ENCODE results near the gene DPYSL5. TPM values are rescaled to one million over a fixed set of nuclear protein-coding genes. Genes with fewer than 3 reads are reported as not detected.

Gene DPYSL5
- total RNA-seq, 1 experiment from 2014 or later: 4.4 TPM

- H3K36me3 ChIP-seq (replicated peaks; ENCODE audit: control insufficient read depth, insufficient read depth, low read length): no peaks in the 10 kb centered on the region
- no peak for DNase-seq
Observed at GRCh38 chr2:26852405-26853306, 4.7 kb downstream of the DPYSL5 start.

GRCh38 chr2:26853751-26854150 is 5.8 kb downstream of the DPYSL5 start:
- Histone ChIP-seq H3K36me3 (replicated peaks; ENCODE audit: control insufficient read depth, insufficient read depth, low read length) (no peaks in the 10 kb centered on the region), H3K4me3 (ENCODE audit: insufficient read depth, low read depth, low read length) (no peak overlapping the region), H3K27me3 (ENCODE audit: control insufficient read depth, insufficient read depth, low read length) (peaks cover 46% of the 10 kb centered on the region)
- DNase-seq: no peak

More at GRCh38 chr2:26852405-26853306, 4.7 kb downstream of the DPYSL5 start:
- Histone ChIP-seq H3K27me3 (ENCODE audit: control insufficient read depth, insufficient read depth, low read length) (peaks cover 54% of the 10 kb centered on the region), H3K4me3 (ENCODE audit: insufficient read depth, low read depth, low read length) (no peak overlapping the region)

- no peak overlapping the region for H3K4me3 ChIP-seq (ENCODE audit: insufficient read depth, low read depth, low read length)
- H3K36me3 ChIP-seq (replicated peaks; ENCODE audit: control insufficient read depth, insufficient read depth, low read length): no peaks in the 10 kb centered on the region
- DNase-seq: no peak
- peaks cover 40% of the 10 kb centered on the region for H3K27me3 ChIP-seq (ENCODE audit: control insufficient read depth, insufficient read depth, low read length)
Observed at GRCh38 chr2:26854283-26854827, 6.4 kb downstream of the DPYSL5 start.

- no peak overlapping the region for H3K4me3 ChIP-seq (ENCODE audit: insufficient read depth, low read depth, low read length)
- H3K36me3 ChIP-seq (replicated peaks; ENCODE audit: control insufficient read depth, insufficient read depth, low read length): no peaks in the 10 kb centered on the region
- no peak for DNase-seq
- H3K27me3 ChIP-seq (ENCODE audit: control insufficient read depth, insufficient read depth, low read length): peaks cover 29% of the 10 kb centered on the region
Observed at GRCh38 chr2:26855466-26855865, 7.5 kb downstream of the DPYSL5 start.

- Histone ChIP-seq H3K36me3 (replicated peaks; ENCODE audit: control insufficient read depth, insufficient read depth, low read length) (no peaks in the 10 kb centered on the region), H3K4me3 (ENCODE audit: insufficient read depth, low read depth, low read length) (no peak overlapping the region), H3K27me3 (ENCODE audit: control insufficient read depth, insufficient read depth, low read length) (no peaks in the 10 kb centered on the region; the same call in 1 of the 2 replicates)
- DNase-seq: no peak
Observed at GRCh38 chr2:26859622-26860021, 11.7 kb downstream of the DPYSL5 start.

GRCh38 chr2:26860211-26860850 is 12.4 kb downstream of the DPYSL5 start:
- Histone ChIP-seq H3K27me3 (ENCODE audit: control insufficient read depth, insufficient read depth, low read length) (no peaks in the 10 kb centered on the region; the same call in 1 of the 2 replicates), H3K4me3 (ENCODE audit: insufficient read depth, low read depth, low read length) (no peak overlapping the region), H3K36me3 (replicated peaks; ENCODE audit: control insufficient read depth, insufficient read depth, low read length) (no peaks in the 10 kb centered on the region)
- DNase-seq: no peak

- Histone ChIP-seq H3K36me3 (replicated peaks; ENCODE audit: control insufficient read depth, insufficient read depth, low read length) (no peaks in the 10 kb centered on the region), H3K4me3 (ENCODE audit: insufficient read depth, low read depth, low read length) (no peak overlapping the region), H3K27me3 (ENCODE audit: control insufficient read depth, insufficient read depth, low read length) (no peaks in the 10 kb centered on the region)
- no peak for DNase-seq
Observed at GRCh38 chr2:26861610-26862224, 13.8 kb downstream of the DPYSL5 start.

GRCh38 chr2:26864226-26864625 is 16.3 kb downstream of the DPYSL5 start:
- no peaks in the 10 kb centered on the region for H3K27me3 ChIP-seq (ENCODE audit: control insufficient read depth, insufficient read depth, low read length)
- no peak for DNase-seq

GRCh38 chr2:26864646-26865045 is 16.7 kb downstream of the DPYSL5 start:
- H3K36me3 ChIP-seq (replicated peaks; ENCODE audit: control insufficient read depth, insufficient read depth, low read length): no peaks in the 10 kb centered on the region
- H3K4me3 ChIP-seq (ENCODE audit: insufficient read depth, low read depth, low read length): no peak overlapping the region
- no peaks in the 10 kb centered on the region for H3K27me3 ChIP-seq (ENCODE audit: control insufficient read depth, insufficient read depth, low read length)
- no peak for DNase-seq

More at GRCh38 chr2:26864226-26864625, 16.3 kb downstream of the DPYSL5 start:
- H3K4me3 ChIP-seq (ENCODE audit: insufficient read depth, low read depth, low read length): no peak overlapping the region
- no peaks in the 10 kb centered on the region for H3K36me3 ChIP-seq (replicated peaks; ENCODE audit: control insufficient read depth, insufficient read depth, low read length)

- Histone ChIP-seq H3K4me3 (ENCODE audit: insufficient read depth, low read depth, low read length) (no peak overlapping the region), H3K27me3 (ENCODE audit: control insufficient read depth, insufficient read depth, low read length) (peaks cover 2% of the 10 kb centered on the region; the same call in 1 of the 2 replicates), H3K36me3 (replicated peaks; ENCODE audit: control insufficient read depth, insufficient read depth, low read length) (no peaks in the 10 kb centered on the region)
- DNase-seq: no peak
Observed at GRCh38 chr2:26870585-26871095, 22.7 kb downstream of the DPYSL5 start.

GRCh38 chr2:26873286-26873983 is 25.5 kb downstream of the DPYSL5 start:
- Histone ChIP-seq H3K27me3 (ENCODE audit: control insufficient read depth, insufficient read depth, low read length) (peaks cover 2% of the 10 kb centered on the region; the same call in 1 of the 2 replicates), H3K36me3 (replicated peaks; ENCODE audit: control insufficient read depth, insufficient read depth, low read length) (no peaks in the 10 kb centered on the region), H3K4me3 (ENCODE audit: insufficient read depth, low read depth, low read length) (no peak overlapping the region)
- DNase-seq: no peak

GRCh38 chr2:26874514-26874913 is 26.6 kb downstream of the DPYSL5 start:
- DNase-seq: no peak
- H3K27me3 ChIP-seq (ENCODE audit: control insufficient read depth, insufficient read depth, low read length): peaks cover 2% of the 10 kb centered on the region; the same call in 1 of the 2 replicates

GRCh38 chr2:26875065-26875634 is 27.2 kb downstream of the DPYSL5 start:
- Histone ChIP-seq H3K4me3 (ENCODE audit: insufficient read depth, low read depth, low read length) (no peak overlapping the region), H3K27me3 (ENCODE audit: control insufficient read depth, insufficient read depth, low read length) (peaks cover 2% of the 10 kb centered on the region; the same call in 1 of the 2 replicates), H3K36me3 (replicated peaks; ENCODE audit: control insufficient read depth, insufficient read depth, low read length) (no peaks in the 10 kb centered on the region)
- DNase-seq: no peak

More at GRCh38 chr2:26874514-26874913, 26.6 kb downstream of the DPYSL5 start:
- Histone ChIP-seq H3K36me3 (replicated peaks; ENCODE audit: control insufficient read depth, insufficient read depth, low read length) (no peaks in the 10 kb centered on the region), H3K4me3 (ENCODE audit: insufficient read depth, low read depth, low read length) (no peak overlapping the region)

Measured in H7 (cell line).